Stimulated activated CD8-positive, alpha-beta memory T cell treated with anti-CD3 and anti-CD28 coated beads, Interleukin-4, amount 100 ng/mL, for 4 hours (primary cell): ENCODE measurements around the gene ARMC6.
"Not testable (repeated sequence)": the region's sequence is repeated elsewhere in the genome, so short reads cannot be mapped to it uniquely, and the experiment has no call there.

ENCODE experiments used
- DNase-seq, 2 donors: peaks; one replicate each; pipeline ENCODE4 v3.0.0-alpha.2; 2020; ENCODE audit warnings: low read depth in 2 of 2, low spot score in 1 of 2

Gene ARMC6

GRCh38 chr19:19106938-19107337, 73.5 kb downstream of the ARMC6 start:
- not testable (repeated sequence) for DNase-seq

- DNase-seq, result no peak
Measured at GRCh38 chr19:19107654-19108053, 74.3 kb downstream of the ARMC6 start.
